ENCODE measurements around the gene MCRIP2.

Gene MCRIP2

GRCh38 chr16:652454-653305, 11.1 kb downstream of the MCRIP2 start:
- H3K4me2 ChIP-seq, result no peak overlapping the region
- no peaks in the 10 kb centered on the region for H3K9me3 ChIP-seq (replicated peaks in 1 of 11)
- peaks cover 20 to 30% (median 25%) of the 10 kb centered on the region in 10 experiments for H3K4me1 ChIP-seq
- H4K20me1 ChIP-seq, result peaks cover 0 to 59% (median 3%) of the 10 kb centered on the region in 11 experiments; a peak in 12 of 22 replicates
- H3K27ac ChIP-seq, result no peak overlapping the region
- peak overlapping the region in 1 of 11 experiments; percentile 41; a peak in 3 of 22 replicates for H3K9ac ChIP-seq
- no peak overlapping the region for H3K4me3 ChIP-seq
- no peaks in the 10 kb centered on the region for H3K27me3 ChIP-seq
- peaks cover 0 to 72% (median 55%) of the 10 kb centered on the region in 11 experiments; a peak in 20 of 22 replicates for H3K36me3 ChIP-seq
- TF ChIP-seq Cebpa-rat (IDR thresholded peaks at IDR 0.05), result no peak

- Histone ChIP-seq H3K4me2 (no peak overlapping the region), H4K20me1 (peaks cover 0 to 66% (median 0%) of the 10 kb centered on the region in 11 experiments; a peak in 3 of 22 replicates), H3K9me3 (replicated peaks in 1 of 11) (no peaks in the 10 kb centered on the region), H3K9ac (0 out of 22 replicates have a peak overlapping the region, but pooled peaks of 1 of the 11 experiments have one; percentile 22), H3K4me3 (no peak overlapping the region), H3K27ac (no peak overlapping the region), H3K36me3 (peaks cover 0 to 85% (median 68%) of the 10 kb centered on the region in 11 experiments; a peak in 20 of 22 replicates), H3K27me3 (no peaks in the 10 kb centered on the region), H3K4me1 (peaks cover 10 to 18% (median 11%) of the 10 kb centered on the region in 10 experiments)
- no peak for TF ChIP-seq Cebpa-rat (IDR thresholded peaks at IDR 0.05)
Observed at GRCh38 chr16:654034-654433, 12.4 kb downstream of the MCRIP2 start.

GRCh38 chr16:657487-657886, 15.9 kb downstream of the MCRIP2 start:
- Histone ChIP-seq H3K4me2 (no peak overlapping the region), H3K36me3 (peaks cover 0 to 83% (median 60%) of the 10 kb centered on the region in 11 experiments; a peak in 20 of 22 replicates), H3K27ac (no peak overlapping the region), H3K27me3 (no peaks in the 10 kb centered on the region), H3K4me3 (no peak overlapping the region), H4K20me1 (peaks cover 0 to 77% (median 0%) of the 10 kb centered on the region in 11 experiments; a peak in 5 of 22 replicates), H3K9me3 (replicated peaks in 1 of 11) (no peaks in the 10 kb centered on the region), H3K9ac (no peak overlapping the region), H3K4me1 (peaks cover 14 to 20% (median 18%) of the 10 kb centered on the region in 10 experiments)
- TF ChIP-seq Cebpa-rat (IDR thresholded peaks at IDR 0.05), result no peak

- TF ChIP-seq Cebpa-rat (IDR thresholded peaks at IDR 0.05), result no peak
- Histone ChIP-seq H3K9ac (no peak overlapping the region), H3K4me1 (peaks cover 14 to 27% (median 24%) of the 10 kb centered on the region in 10 experiments), H4K20me1 (peaks cover 0 to 64% (median 0%) of the 10 kb centered on the region in 11 experiments; a peak in 5 of 22 replicates), H3K27me3 (no peaks in the 10 kb centered on the region), H3K27ac (no peak overlapping the region), H3K9me3 (replicated peaks in 1 of 11) (no peaks in the 10 kb centered on the region), H3K4me3 (no peak overlapping the region), H3K4me2 (no peak overlapping the region), H3K36me3 (peaks cover 0 to 74% (median 47%) of the 10 kb centered on the region in 11 experiments; a peak in 20 of 22 replicates)
Observed at GRCh38 chr16:658679-659571, 17.3 kb downstream of the MCRIP2 start.

GRCh38 chr16:659618-660017, 18.0 kb downstream of the MCRIP2 start:
- 0 out of 22 replicates have a peak overlapping the region, but pooled peaks of 1 of the 11 experiments have one; percentile 35 for H3K27ac ChIP-seq
- peaks cover 0 to 68% (median 45%) of the 10 kb centered on the region in 11 experiments; a peak in 20 of 22 replicates for H3K36me3 ChIP-seq
- no peak overlapping the region for H3K4me3 ChIP-seq
- TF ChIP-seq Cebpa-rat (IDR thresholded peaks at IDR 0.05), result no peak
- peaks cover 0 to 64% (median 0%) of the 10 kb centered on the region in 11 experiments; a peak in 5 of 22 replicates for H4K20me1 ChIP-seq
- H3K9ac ChIP-seq, result peak overlapping the region in 2 of 11 experiments; percentile 30 to 38; a peak in 1 of 22 replicates
- H3K9me3 ChIP-seq (replicated peaks in 1 of 11), result no peaks in the 10 kb centered on the region
- peak overlapping the region in 3 of 11 experiments; percentile 68 to 82 (median 75); a peak in 3 of 22 replicates for H3K4me2 ChIP-seq
- peaks cover 14 to 33% (median 29%) of the 10 kb centered on the region in 10 experiments for H3K4me1 ChIP-seq
- H3K27me3 ChIP-seq, result no peaks in the 10 kb centered on the region

- Histone ChIP-seq H3K9ac (peak overlapping the region in 8 of 11 experiments; percentile 17 to 54 (median 36); a peak in 14 of 22 replicates), H3K4me1 (peaks cover 14 to 38% (median 29%) of the 10 kb centered on the region in 10 experiments), H3K9me3 (replicated peaks in 1 of 11) (no peaks in the 10 kb centered on the region), H3K4me2 (peak overlapping the region; percentile 39 to 82 (median 63); a peak in 21 of 22 replicates), H3K27me3 (no peaks in the 10 kb centered on the region), H3K27ac (peak overlapping the region in 7 of 11 experiments; percentile 29 to 53 (median 48); a peak in 12 of 22 replicates), H3K4me3 (0 out of 20 replicates have a peak overlapping the region, but pooled peaks of 1 of the 10 experiments have one; percentile 34), H4K20me1 (peaks cover 0 to 60% (median 0%) of the 10 kb centered on the region in 11 experiments; a peak in 5 of 22 replicates), H3K36me3 (peaks cover 0 to 63% (median 43%) of the 10 kb centered on the region in 11 experiments; a peak in 20 of 22 replicates)
- TF ChIP-seq Cebpa-rat (IDR thresholded peaks at IDR 0.05), result no peak
Observed at GRCh38 chr16:660132-660458, 18.5 kb downstream of the MCRIP2 start.

GRCh38 chr16:660459-661183, 19.0 kb downstream of the MCRIP2 start:
- H3K27me3 ChIP-seq, result no peaks in the 10 kb centered on the region

More at GRCh38 chr16:660459-661183, 19.0 kb downstream of the MCRIP2 start:
- peak overlapping the region; percentile 39 to 82 (median 64) for H3K4me2 ChIP-seq
- TF ChIP-seq Cebpa-rat (IDR thresholded peaks at IDR 0.05), result no peak
- H3K9ac ChIP-seq, result peak overlapping the region in 10 of 11 experiments; percentile 22 to 64 (median 54); a peak in 17 of 22 replicates
- peaks cover 0 to 58% (median 38%) of the 10 kb centered on the region in 11 experiments; a peak in 20 of 22 replicates for H3K36me3 ChIP-seq
- peaks cover 14 to 42% (median 29%) of the 10 kb centered on the region in 10 experiments for H3K4me1 ChIP-seq
- peak overlapping the region in 7 of 11 experiments; percentile 29 to 56 (median 50); a peak in 14 of 22 replicates for H3K27ac ChIP-seq
- 0 out of 20 replicates have a peak overlapping the region, but pooled peaks of 2 of the 10 experiments have one; percentile 20 to 34 for H3K4me3 ChIP-seq
- no peaks in the 10 kb centered on the region for H3K9me3 ChIP-seq (replicated peaks in 1 of 11)
- peaks cover 0 to 54% (median 0%) of the 10 kb centered on the region in 11 experiments; a peak in 5 of 22 replicates for H4K20me1 ChIP-seq
